ENCODE data around the gene ZNF436. TPM values are rescaled to one million over a fixed set of nuclear protein-coding genes. Genes with fewer than 3 reads are reported as not detected.
A peak's percentile ranks its signal among the peaks of the same experiment; 100 is the strongest.

ZNF436 gene
- 10 to 100 TPM; 11.2 to 13.3 (median 12.0) TPM for total RNA-seq

DNA sequence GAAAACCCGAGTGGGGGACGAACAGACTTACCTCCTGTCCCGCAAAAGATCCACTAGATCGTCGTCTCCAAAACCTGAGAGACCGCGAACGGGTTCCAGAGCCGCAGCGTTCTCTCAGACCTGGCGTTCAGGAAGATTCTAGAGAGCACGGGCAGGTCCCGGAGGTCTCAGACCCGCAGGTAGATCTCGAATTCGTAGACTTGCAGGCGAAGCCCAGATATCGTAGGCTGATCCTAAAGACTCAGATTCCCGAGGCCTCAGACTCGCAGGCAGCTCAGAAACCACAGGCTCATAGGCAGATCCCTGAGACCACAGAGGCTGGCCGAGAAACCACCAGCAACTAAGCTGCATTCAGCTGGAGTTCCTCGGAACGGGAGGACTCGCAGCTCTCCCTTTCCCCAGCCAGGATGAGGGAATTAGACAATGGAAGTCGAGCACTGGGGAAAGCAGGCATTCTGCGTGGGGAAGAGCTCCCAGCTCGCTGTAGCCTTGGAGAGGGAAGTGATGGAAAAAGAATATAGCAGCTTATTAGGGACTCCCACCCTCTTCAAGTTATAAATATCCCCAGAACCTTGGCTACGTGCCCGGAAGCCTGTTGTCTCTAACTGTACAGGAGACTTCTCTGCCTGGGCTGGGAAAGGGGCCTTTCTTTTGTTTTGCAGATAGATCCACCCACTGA is at the start of gene ZNF436:
TSS of gene ZNF436 (minus strand) at position 502 of the 679 bp plus-strand sequence. CDS start 1,831 bp downstream, outside the sequence.
- Histone ChIP-seq H3K27ac (peak within 1 kb of the TSS; percentile 94 to 100 (median 96)), H3K4me3 (peak within 1 kb of the TSS; percentile 70 to 88 (median 86)), H3K27me3 (no peaks in the 10 kb centered on the region), H3K9me3 (peaks cover 0 to 11% (median 0%) of the 10 kb centered on the region in 4 donors), H3K4me1 (peaks cover 3 to 36% (median 5%) of the 10 kb centered on the region in 4 donors), H3K36me3 (peaks cover 0 to 20% (median 0%) of the 10 kb centered on the region in 3 donors)
- DNase-seq: peak; percentile 60 to 76 (median 62)
- no peak for TF ChIP-seq POLR2A (IDR thresholded peaks at IDR 0.05)
- TF ChIP-seq, protein P1, sequence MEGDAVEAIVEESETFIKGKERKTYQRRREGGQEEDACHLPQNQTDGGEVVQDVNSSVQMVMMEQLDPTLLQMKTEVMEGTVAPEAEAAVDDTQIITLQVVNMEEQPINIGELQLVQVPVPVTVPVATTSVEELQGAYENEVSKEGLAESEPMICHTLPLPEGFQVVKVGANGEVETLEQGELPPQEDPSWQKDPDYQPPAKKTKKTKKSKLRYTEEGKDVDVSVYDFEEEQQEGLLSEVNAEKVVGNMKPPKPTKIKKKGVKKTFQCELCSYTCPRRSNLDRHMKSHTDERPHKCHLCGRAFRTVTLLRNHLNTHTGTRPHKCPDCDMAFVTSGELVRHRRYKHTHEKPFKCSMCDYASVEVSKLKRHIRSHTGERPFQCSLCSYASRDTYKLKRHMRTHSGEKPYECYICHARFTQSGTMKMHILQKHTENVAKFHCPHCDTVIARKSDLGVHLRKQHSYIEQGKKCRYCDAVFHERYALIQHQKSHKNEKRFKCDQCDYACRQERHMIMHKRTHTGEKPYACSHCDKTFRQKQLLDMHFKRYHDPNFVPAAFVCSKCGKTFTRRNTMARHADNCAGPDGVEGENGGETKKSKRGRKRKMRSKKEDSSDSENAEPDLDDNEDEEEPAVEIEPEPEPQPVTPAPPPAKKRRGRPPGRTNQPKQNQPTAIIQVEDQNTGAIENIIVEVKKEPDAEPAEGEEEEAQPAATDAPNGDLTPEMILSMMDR (IDR thresholded peaks at IDR 0.05): no peak

DNA sequence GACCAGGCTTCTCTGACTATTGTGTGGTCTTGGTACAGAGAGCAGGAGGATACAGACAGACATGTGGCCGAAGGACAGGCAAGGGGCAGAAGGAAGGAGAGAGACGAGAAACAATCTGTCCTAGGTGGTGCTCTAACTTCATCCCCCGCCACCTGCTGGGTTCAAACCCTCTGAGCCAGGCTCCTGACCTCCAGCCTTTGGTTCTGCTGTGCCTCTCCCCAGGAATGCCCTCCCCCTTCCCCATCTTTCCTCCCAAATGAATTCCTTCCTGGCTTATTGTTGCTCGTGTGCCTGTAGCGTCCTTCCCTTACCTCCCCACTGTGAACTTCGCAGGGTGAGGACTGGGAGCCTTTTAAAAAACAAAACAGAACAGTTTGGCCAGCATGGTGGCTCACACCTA is 49.5 kb upstream of the ZNF436 start:
- no peaks in the 10 kb centered on the region for H3K27me3 ChIP-seq
- H3K36me3 ChIP-seq: peaks cover 0 to 11% (median 0%) of the 10 kb centered on the region in 3 donors
- TF ChIP-seq POLR2A (IDR thresholded peaks at IDR 0.05): no peak
- TF ChIP-seq, protein P1 (IDR thresholded peaks at IDR 0.05): no peak
- H3K27ac ChIP-seq: no peak overlapping the region
- DNase-seq: no peak
- H3K4me3 ChIP-seq: no peak overlapping the region
- no peaks in the 10 kb centered on the region for H3K9me3 ChIP-seq
- peaks cover 0 to 35% (median 4%) of the 10 kb centered on the region in 4 donors for H3K4me1 ChIP-seq

DNA sequence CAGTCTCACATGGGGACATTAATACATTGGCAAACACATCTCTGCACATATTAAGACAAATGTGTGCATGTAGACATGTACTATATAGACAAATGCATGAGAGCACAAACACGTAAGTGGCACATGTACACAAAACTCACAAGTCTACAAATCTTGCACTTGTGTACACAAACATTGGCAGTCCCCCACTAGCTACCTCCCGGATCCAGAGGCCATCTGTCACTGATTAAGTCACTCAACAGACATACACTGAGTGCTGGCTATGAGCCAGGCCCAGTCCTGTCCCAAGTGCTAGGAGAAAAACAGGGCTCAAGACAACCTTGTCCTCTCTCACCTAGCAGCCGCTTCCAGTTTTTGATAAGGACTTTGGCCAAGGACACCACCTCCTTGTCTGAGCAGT is 47.9 kb upstream of the ZNF436 start:
- Histone ChIP-seq H3K27ac (no peak overlapping the region), H3K9me3 (no peaks in the 10 kb centered on the region), H3K4me3 (no peak overlapping the region), H3K4me1 (peaks cover 0 to 23% (median 3%) of the 10 kb centered on the region in 4 donors), H3K36me3 (peaks cover 0 to 11% (median 0%) of the 10 kb centered on the region in 3 donors), H3K27me3 (no peaks in the 10 kb centered on the region)
- DNase-seq: peak in 1 of 3 donors; percentile 58
- TF ChIP-seq, protein P1 (IDR thresholded peaks at IDR 0.05): no peak
- no peak for TF ChIP-seq POLR2A (IDR thresholded peaks at IDR 0.05)

DNA sequence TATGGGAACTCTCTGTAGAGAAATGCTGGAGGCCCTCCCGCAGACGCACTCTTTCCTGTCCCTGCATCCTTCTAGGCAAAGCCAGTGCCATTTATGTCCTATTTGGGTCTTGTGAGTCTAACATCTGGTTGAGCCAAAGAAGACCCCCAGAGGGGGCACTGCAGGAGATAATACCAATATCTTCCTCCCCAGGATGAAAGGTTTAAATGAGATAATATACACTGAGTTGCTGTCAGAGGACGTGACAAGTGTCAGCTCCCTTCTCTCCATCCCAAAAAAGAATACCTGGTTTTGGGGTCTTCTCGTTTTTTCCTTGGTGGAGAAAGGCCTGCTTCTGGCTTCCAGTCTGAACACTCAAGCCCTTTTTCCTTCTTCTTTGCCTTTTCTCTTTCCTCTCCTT is 47.3 kb upstream of the ZNF436 start:
- no peak for TF ChIP-seq POLR2A (IDR thresholded peaks at IDR 0.05)
- TF ChIP-seq, protein P1 (IDR thresholded peaks at IDR 0.05): no peak
- no peaks in the 10 kb centered on the region for H3K9me3 ChIP-seq
- H3K4me3 ChIP-seq: no peak overlapping the region
- no peak overlapping the region for H3K27ac ChIP-seq
- H3K27me3 ChIP-seq: no peaks in the 10 kb centered on the region
- H3K4me1 ChIP-seq: peaks cover 0 to 17% (median 0%) of the 10 kb centered on the region in 4 donors
- H3K36me3 ChIP-seq: peaks cover 0 to 11% (median 0%) of the 10 kb centered on the region in 3 donors
- DNase-seq: no peak

DNA sequence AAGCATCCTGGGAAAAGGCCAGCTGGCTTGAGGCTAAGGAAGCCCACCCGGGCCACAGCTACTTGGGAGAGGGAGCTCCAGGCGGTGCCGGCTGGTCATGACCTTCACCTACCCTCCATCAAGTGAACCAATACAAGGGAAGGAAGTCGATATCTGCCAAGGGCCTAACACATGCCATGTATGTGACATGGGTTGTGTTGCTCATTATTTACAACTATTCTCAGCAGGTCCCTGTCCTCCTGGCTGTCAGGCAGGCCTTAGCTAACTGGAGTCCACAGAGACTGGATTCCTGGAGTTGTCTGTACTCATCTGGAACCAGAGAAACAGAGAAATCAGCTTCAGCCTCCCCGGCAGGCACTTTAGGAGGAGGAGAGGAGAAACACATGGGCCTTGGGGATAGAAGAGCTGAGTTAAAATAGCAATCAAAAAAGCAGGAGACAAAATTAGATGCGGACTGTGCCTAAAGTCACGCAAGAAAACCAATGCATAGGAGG is 39.2 kb upstream of the ZNF436 start:
- no peak for TF ChIP-seq POLR2A (IDR thresholded peaks at IDR 0.05)
- TF ChIP-seq, protein P1 (IDR thresholded peaks at IDR 0.05): no peak
- Histone ChIP-seq H3K4me1 (peaks cover 0 to 6% (median 0%) of the 10 kb centered on the region in 4 donors), H3K27ac (no peak overlapping the region), H3K36me3 (peaks cover 0 to 19% (median 0%) of the 10 kb centered on the region in 3 donors), H3K27me3 (no peaks in the 10 kb centered on the region), H3K4me3 (no peak overlapping the region), H3K9me3 (no peaks in the 10 kb centered on the region)
- DNase-seq: no peak

Measured in Peyer's patch (tissue), 4 donors.